Measurements from ENCODE around the gene ANKRD40.

The ANKRD40 gene

DNA sequence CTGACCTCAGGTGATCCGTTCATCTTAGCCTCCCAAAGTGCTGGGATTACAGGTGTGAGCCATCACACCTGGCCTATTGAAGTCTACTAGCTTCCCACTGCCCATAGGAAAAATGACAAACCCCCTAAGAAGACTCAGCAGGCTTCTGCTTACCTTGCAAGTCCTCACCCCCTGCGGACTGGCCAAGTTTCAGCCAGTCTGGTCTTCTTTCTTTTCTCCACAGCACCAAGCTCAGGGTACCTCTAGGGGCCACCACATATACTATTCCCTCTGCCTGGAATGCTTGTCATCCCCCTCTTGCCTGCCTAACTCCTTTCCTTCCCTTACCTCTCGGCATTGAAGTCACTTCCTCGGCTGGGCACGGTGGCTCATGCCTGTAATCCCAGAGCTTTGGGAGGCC lies 41.9 kb downstream of the ANKRD40 start:
- no peak overlapping the region for H3K9ac ChIP-seq (ENCODE audit: low read length)
- no peaks in the 10 kb centered on the region for H3K36me3 ChIP-seq (ENCODE audit: insufficient read depth, low read length)
- H3K9me3 ChIP-seq (ENCODE audit: low read length) = no peaks in the 10 kb centered on the region
- H3K27me3 ChIP-seq (ENCODE audit: insufficient read depth, low read length) = 0 out of 2 replicates have a peak, but pooled peaks cover 4% of the 10 kb centered on the region
- H3K4me2 ChIP-seq (ENCODE audit: low read length) = no peak overlapping the region
- H2AFZ ChIP-seq (ENCODE audit: low read length) = no peak overlapping the region
- no peaks in the 10 kb centered on the region for H4K20me1 ChIP-seq (ENCODE audit: insufficient read depth, low read length)
- no peaks in the 10 kb centered on the region for H3F3A ChIP-seq (ENCODE audit: insufficient read depth, low read length)
- H3K27ac ChIP-seq (ENCODE audit: low read depth, low read length, poor library complexity, severe bottlenecking) = no peak overlapping the region
- no peak for TF ChIP-seq EZH2 (IDR thresholded peaks at IDR 0.05; ENCODE audit: borderline replicate concordance, low read length)
- TF ChIP-seq, protein P1, sequence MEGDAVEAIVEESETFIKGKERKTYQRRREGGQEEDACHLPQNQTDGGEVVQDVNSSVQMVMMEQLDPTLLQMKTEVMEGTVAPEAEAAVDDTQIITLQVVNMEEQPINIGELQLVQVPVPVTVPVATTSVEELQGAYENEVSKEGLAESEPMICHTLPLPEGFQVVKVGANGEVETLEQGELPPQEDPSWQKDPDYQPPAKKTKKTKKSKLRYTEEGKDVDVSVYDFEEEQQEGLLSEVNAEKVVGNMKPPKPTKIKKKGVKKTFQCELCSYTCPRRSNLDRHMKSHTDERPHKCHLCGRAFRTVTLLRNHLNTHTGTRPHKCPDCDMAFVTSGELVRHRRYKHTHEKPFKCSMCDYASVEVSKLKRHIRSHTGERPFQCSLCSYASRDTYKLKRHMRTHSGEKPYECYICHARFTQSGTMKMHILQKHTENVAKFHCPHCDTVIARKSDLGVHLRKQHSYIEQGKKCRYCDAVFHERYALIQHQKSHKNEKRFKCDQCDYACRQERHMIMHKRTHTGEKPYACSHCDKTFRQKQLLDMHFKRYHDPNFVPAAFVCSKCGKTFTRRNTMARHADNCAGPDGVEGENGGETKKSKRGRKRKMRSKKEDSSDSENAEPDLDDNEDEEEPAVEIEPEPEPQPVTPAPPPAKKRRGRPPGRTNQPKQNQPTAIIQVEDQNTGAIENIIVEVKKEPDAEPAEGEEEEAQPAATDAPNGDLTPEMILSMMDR (IDR thresholded peaks at IDR 0.05; ENCODE audit: low read length) = no peak
- no peaks in the 10 kb centered on the region for H3K9me2 ChIP-seq (ENCODE audit: low read depth, low read length)
- no peak overlapping the region for H3K4me3 ChIP-seq (ENCODE audit: low read depth, low read length, poor library complexity, severe bottlenecking)
- H3K79me2 ChIP-seq (ENCODE audit: insufficient read depth, low read length) = no peaks in the 10 kb centered on the region
- no peaks in the 10 kb centered on the region for H3K4me1 ChIP-seq (ENCODE audit: insufficient read depth, low read length, severe bottlenecking)

DNA sequence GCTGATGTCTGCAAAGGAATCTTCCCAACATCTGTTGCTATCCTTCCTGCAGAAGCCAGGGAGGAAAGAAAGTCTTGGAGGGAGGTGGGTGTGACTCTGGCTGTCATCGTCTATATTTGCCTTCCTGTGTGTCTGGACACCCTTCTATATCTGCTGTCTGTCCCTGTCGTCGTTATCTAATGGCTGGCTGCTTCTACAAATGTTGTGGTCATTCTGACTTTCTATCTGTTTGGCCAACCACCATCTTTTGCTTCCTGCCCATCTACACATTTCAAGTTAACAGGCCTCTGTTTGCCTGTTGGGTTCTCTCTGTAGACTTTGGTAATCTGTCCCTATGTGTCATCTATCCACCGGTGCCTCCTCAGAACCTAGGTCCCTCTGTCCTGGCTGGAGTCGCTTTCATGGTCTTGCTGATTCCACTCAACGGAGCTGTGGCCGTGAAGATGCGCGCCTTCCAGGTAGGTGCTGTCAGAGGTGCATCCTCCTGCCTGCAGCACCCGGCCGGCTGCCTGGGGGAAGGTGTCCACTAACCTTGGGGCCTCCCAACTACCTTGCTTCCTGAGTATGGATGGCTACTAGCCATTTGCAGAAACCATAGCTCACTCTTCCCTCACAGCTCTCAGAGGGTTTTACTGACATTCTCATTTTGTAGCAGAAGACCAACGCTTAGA lies 42.8 kb downstream of the ANKRD40 start:
- Histone ChIP-seq H3K9me3 (ENCODE audit: low read length) (no peaks in the 10 kb centered on the region), H4K20me1 (ENCODE audit: insufficient read depth, low read length) (no peaks in the 10 kb centered on the region), H3K27me3 (ENCODE audit: insufficient read depth, low read length) (0 out of 2 replicates have a peak, but pooled peaks cover 4% of the 10 kb centered on the region), H3K4me3 (ENCODE audit: low read depth, low read length, poor library complexity, severe bottlenecking) (no peak overlapping the region), H3K27ac (ENCODE audit: low read depth, low read length, poor library complexity, severe bottlenecking) (no peak overlapping the region), H3K36me3 (ENCODE audit: insufficient read depth, low read length) (no peaks in the 10 kb centered on the region), H3K9me2 (ENCODE audit: low read depth, low read length) (no peaks in the 10 kb centered on the region), H3K4me2 (ENCODE audit: low read length) (no peak overlapping the region), H3K4me1 (ENCODE audit: insufficient read depth, low read length, severe bottlenecking) (no peaks in the 10 kb centered on the region), H2AFZ (ENCODE audit: low read length) (no peak overlapping the region), H3F3A (ENCODE audit: insufficient read depth, low read length) (no peaks in the 10 kb centered on the region), H3K9ac (ENCODE audit: low read length) (no peak overlapping the region), H3K79me2 (ENCODE audit: insufficient read depth, low read length) (no peaks in the 10 kb centered on the region)
- no peak for TF ChIP-seq EZH2 (IDR thresholded peaks at IDR 0.05; ENCODE audit: borderline replicate concordance, low read length)
- TF ChIP-seq, protein P1 (IDR thresholded peaks at IDR 0.05; ENCODE audit: low read length) = no peak

DNA sequence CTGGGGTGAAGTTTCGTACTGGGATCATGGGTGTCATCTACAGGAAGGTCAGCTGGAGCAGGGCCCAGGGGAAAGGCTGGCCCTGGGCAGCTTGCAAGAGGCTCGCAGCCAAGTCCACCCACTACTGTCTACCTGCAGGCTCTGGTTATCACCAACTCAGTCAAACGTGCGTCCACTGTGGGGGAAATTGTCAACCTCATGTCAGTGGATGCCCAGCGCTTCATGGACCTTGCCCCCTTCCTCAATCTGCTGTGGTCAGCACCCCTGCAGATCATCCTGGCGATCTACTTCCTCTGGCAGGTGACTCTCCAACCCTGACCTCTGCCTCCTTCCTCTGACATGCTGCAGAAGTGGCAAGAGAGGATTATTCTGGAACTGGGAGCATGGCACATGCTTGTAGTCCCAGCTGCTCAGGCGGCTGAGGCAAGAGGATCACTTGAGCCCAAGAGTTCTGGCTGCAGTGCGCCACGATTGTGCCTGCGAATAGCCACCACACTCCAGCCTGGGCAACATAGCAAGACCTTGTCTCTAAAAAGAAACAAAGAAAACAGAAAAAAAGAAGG lies 43.8 kb downstream of the ANKRD40 start:
- TF ChIP-seq EZH2 (IDR thresholded peaks at IDR 0.05; ENCODE audit: borderline replicate concordance, low read length) = no peak
- TF ChIP-seq, protein P1 (IDR thresholded peaks at IDR 0.05; ENCODE audit: low read length) = no peak
- Histone ChIP-seq H3K4me2 (ENCODE audit: low read length) (no peak overlapping the region), H3K9ac (ENCODE audit: low read length) (no peak overlapping the region), H3K27me3 (ENCODE audit: insufficient read depth, low read length) (peaks cover under 1% of the 10 kb centered on the region; the same call in 1 of the 2 replicates), H3K9me3 (ENCODE audit: low read length) (no peaks in the 10 kb centered on the region), H2AFZ (ENCODE audit: low read length) (no peak overlapping the region), H4K20me1 (ENCODE audit: insufficient read depth, low read length) (no peaks in the 10 kb centered on the region), H3K36me3 (ENCODE audit: insufficient read depth, low read length) (no peaks in the 10 kb centered on the region), H3K27ac (ENCODE audit: low read depth, low read length, poor library complexity, severe bottlenecking) (no peak overlapping the region), H3F3A (ENCODE audit: insufficient read depth, low read length) (no peaks in the 10 kb centered on the region), H3K79me2 (ENCODE audit: insufficient read depth, low read length) (no peaks in the 10 kb centered on the region), H3K4me1 (ENCODE audit: insufficient read depth, low read length, severe bottlenecking) (no peaks in the 10 kb centered on the region), H3K9me2 (ENCODE audit: low read depth, low read length) (no peaks in the 10 kb centered on the region), H3K4me3 (ENCODE audit: low read depth, low read length, poor library complexity, severe bottlenecking) (no peak overlapping the region)

Data from OCI-LY1 (cell line).